ENCODE results near the gene CLNK. TPM values are rescaled to one million over a fixed set of nuclear protein-coding genes. Genes with fewer than 3 reads are reported as not detected.

CLNK gene
- total and polyA plus RNA-seq, 4 donors: under 0.01 to 0.01 (median under 0.01) TPM; not detected in 1

GRCh38 chr4:10606483-10607155 lies 77.9 kb downstream of the CLNK start:
- Histone ChIP-seq H3K9ac (ENCODE audit: low read depth in 1 of 2, low read length in 2 of 2) (no peak overlapping the region), H3K9me3 (ENCODE audit: control insufficient read depth in 4 of 4, low read length in 3 of 4) (no peaks in the 10 kb centered on the region), H3K27ac (ENCODE audit: low read depth in 1 of 2, low read length in 2 of 2) (no peak overlapping the region), H3K4me3 (ENCODE audit: low read depth in 1 of 3, low read length in 3 of 3) (no peak overlapping the region), H3K36me3 (ENCODE audit: control insufficient read depth in 4 of 4, insufficient read depth in 3 of 4, low read depth in 1 of 4, low read length in 3 of 4) (no peaks in the 10 kb centered on the region), H3K27me3 (ENCODE audit: control insufficient read depth in 4 of 4, insufficient read depth in 4 of 4, low read length in 3 of 4) (no peaks in the 10 kb centered on the region), H3K4me1 (ENCODE audit: control insufficient read depth in 4 of 4, insufficient read depth in 4 of 4, low read length in 3 of 4) (no peaks in the 10 kb centered on the region)
- TF ChIP-seq EGR1 (IDR thresholded peaks at IDR 0.05; ENCODE audit: low read depth in 2 of 2) (no peak), TAF1 (conservative IDR thresholded peaks at IDR 0.05) (no peak), NR2F2 (IDR thresholded peaks at IDR 0.05) (no peak), HNF4A (conservative IDR thresholded peaks at IDR 0.05) (no peak), ATF3 (IDR thresholded peaks at IDR 0.05) (no peak), GABPA (IDR thresholded peaks at IDR 0.05 in 1 of 2, conservative IDR thresholded peaks at IDR 0.05 in 1 of 2) (no peak), FOXA2 (IDR thresholded peaks at IDR 0.05) (no peak), RAD21 (IDR thresholded peaks at IDR 0.05) (no peak), SP1 (IDR thresholded peaks at IDR 0.05) (no peak)
- TF ChIP-seq, protein P1, sequence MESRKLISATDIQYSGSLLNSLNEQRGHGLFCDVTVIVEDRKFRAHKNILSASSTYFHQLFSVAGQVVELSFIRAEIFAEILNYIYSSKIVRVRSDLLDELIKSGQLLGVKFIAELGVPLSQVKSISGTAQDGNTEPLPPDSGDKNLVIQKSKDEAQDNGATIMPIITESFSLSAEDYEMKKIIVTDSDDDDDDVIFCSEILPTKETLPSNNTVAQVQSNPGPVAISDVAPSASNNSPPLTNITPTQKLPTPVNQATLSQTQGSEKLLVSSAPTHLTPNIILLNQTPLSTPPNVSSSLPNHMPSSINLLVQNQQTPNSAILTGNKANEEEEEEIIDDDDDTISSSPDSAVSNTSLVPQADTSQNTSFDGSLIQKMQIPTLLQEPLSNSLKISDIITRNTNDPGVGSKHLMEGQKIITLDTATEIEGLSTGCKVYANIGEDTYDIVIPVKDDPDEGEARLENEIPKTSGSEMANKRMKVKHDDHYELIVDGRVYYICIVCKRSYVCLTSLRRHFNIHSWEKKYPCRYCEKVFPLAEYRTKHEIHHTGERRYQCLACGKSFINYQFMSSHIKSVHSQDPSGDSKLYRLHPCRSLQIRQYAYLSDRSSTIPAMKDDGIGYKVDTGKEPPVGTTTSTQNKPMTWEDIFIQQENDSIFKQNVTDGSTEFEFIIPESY (IDR thresholded peaks at IDR 0.05): no peak
- WGBS: 74% methylated on average over 5 of the region's 5 CpGs
- DNase-seq (ENCODE audit: low spot score): no peak

- Histone ChIP-seq H3K9me3 (ENCODE audit: control insufficient read depth in 4 of 4, low read length in 3 of 4) (no peaks in the 10 kb centered on the region), H3K27ac (ENCODE audit: low read depth in 1 of 2, low read length in 2 of 2) (no peak overlapping the region), H3K36me3 (ENCODE audit: control insufficient read depth in 4 of 4, insufficient read depth in 3 of 4, low read depth in 1 of 4, low read length in 3 of 4) (no peaks in the 10 kb centered on the region), H3K4me3 (ENCODE audit: low read depth in 1 of 3, low read length in 3 of 3) (no peak overlapping the region), H3K4me1 (ENCODE audit: control insufficient read depth in 4 of 4, insufficient read depth in 4 of 4, low read length in 3 of 4) (no peaks in the 10 kb centered on the region), H3K9ac (ENCODE audit: low read depth in 1 of 2, low read length in 2 of 2) (no peak overlapping the region), H3K27me3 (ENCODE audit: control insufficient read depth in 4 of 4, insufficient read depth in 4 of 4, low read length in 3 of 4) (no peaks in the 10 kb centered on the region)
- WGBS: 88% methylated on average over 5 of the region's 5 CpGs
- no peak for TF ChIP-seq RAD21 (IDR thresholded peaks at IDR 0.05)
- no peak for TF ChIP-seq JUND (IDR thresholded peaks at IDR 0.05)
- no peak for TF ChIP-seq ATF3 (IDR thresholded peaks at IDR 0.05)
- TF ChIP-seq HNF4A (conservative IDR thresholded peaks at IDR 0.05): no peak
- no peak for TF ChIP-seq EGR1 (IDR thresholded peaks at IDR 0.05; ENCODE audit: low read depth in 2 of 2)
- TF ChIP-seq YY1 (IDR thresholded peaks at IDR 0.05): no peak
- DNase-seq (ENCODE audit: low spot score): no peak
Measured at GRCh38 chr4:10605746-10606482, 78.7 kb downstream of the CLNK start.

GRCh38 chr4:10605031-10605430 lies 79.5 kb downstream of the CLNK start:
- TF ChIP-seq HNF4G (IDR thresholded peaks at IDR 0.05): no peak
- TF ChIP-seq RAD21 (IDR thresholded peaks at IDR 0.05): no peak
- no peak for TF ChIP-seq YY1 (IDR thresholded peaks at IDR 0.05)
- Histone ChIP-seq H3K9me3 (ENCODE audit: control insufficient read depth in 4 of 4, low read length in 3 of 4) (no peaks in the 10 kb centered on the region), H3K4me1 (ENCODE audit: control insufficient read depth in 4 of 4, insufficient read depth in 4 of 4, low read length in 3 of 4) (no peaks in the 10 kb centered on the region), H3K27ac (ENCODE audit: low read depth in 1 of 2, low read length in 2 of 2) (no peak overlapping the region), H3K27me3 (ENCODE audit: control insufficient read depth in 4 of 4, insufficient read depth in 4 of 4, low read length in 3 of 4) (no peaks in the 10 kb centered on the region), H3K9ac (ENCODE audit: low read depth in 1 of 2, low read length in 2 of 2) (no peak overlapping the region), H3K36me3 (ENCODE audit: control insufficient read depth in 4 of 4, insufficient read depth in 3 of 4, low read depth in 1 of 4, low read length in 3 of 4) (no peaks in the 10 kb centered on the region), H3K4me3 (ENCODE audit: low read depth in 1 of 3, low read length in 3 of 3) (no peak overlapping the region)
- no peak for DNase-seq (ENCODE audit: low spot score)
- WGBS: 96% methylated on average over 10 of the region's 10 CpGs
